Hypothalamus (tissue), 51 donors: ENCODE results near the gene TUG1.

Experiments
- DNase-seq, 51 donors: peaks; one replicate each; lab custom pipeline; 2025; lab: John Stamatoyannopoulos, UW

TUG1 gene

GRCh38 chr22:30996462-30996861 is 27.4 kb downstream of the TUG1 start:
- no peak for DNase-seq

GRCh38 chr22:30998329-30998728 is 29.3 kb downstream of the TUG1 start:
- no peak for DNase-seq

GRCh38 chr22:31001124-31001770 is 32.2 kb downstream of the TUG1 start:
- DNase-seq, result no peak

- DNase-seq, result no peak
These were observed 36.5 kb downstream of the TUG1 start for GRCh38 chr22:31005535-31005934.

- DNase-seq, result no peak
These were observed 50.3 kb downstream of the TUG1 start for GRCh38 chr22:31019191-31019930.

GRCh38 chr22:31020334-31020733 is 51.3 kb downstream of the TUG1 start:
- no peak for DNase-seq

- no peak for DNase-seq
These were observed 53.5 kb downstream of the TUG1 start for GRCh38 chr22:31022516-31022915.
